IPS-18c (cell line): Measurements from ENCODE around the gene SAP25.
"Not testable (repeated sequence)": the region's sequence is repeated elsewhere in the genome, so short reads cannot be mapped to it uniquely, and the experiment has no call there.

Experiments used
- H3K4me3 ChIP-seq: 2 replicates; pipeline ENCODE4 v1.7.0; 2013; ENCODE audit warnings: low read depth, mild to moderate bottlenecking, low read length, moderate library complexity; ENCODE audit not compliant: insufficient read depth
- H3K9me3 ChIP-seq: one replicate; pipeline ENCODE4 v1.6.1; 2013; ENCODE audit warnings: mild to moderate bottlenecking, low read length, moderate library complexity; ENCODE audit not compliant: control insufficient read depth, insufficient read depth

Gene SAP25

GRCh38 chr7:100532165-100533022, 41.3 kb downstream of the SAP25 start:
- Histone ChIP-seq H3K9me3 (no peaks in the 10 kb centered on the region), H3K4me3 (no peak overlapping the region)

GRCh38 chr7:100528108-100528866, 45.4 kb downstream of the SAP25 start:
- H3K9me3 ChIP-seq, H3K4me3 ChIP-seq: not testable (repeated sequence)

GRCh38 chr7:100523192-100523591, 50.5 kb downstream of the SAP25 start:
- H3K4me3 ChIP-seq, H3K9me3 ChIP-seq: not testable (repeated sequence)
